ENCODE results near the gene RHEBL1. TPM values are rescaled to one million over a fixed set of nuclear protein-coding genes. Genes with fewer than 3 reads are reported as not detected.
A peak's percentile ranks its signal among the peaks of the same experiment; 100 is the strongest.

The RHEBL1 gene
- total RNA-seq (2014; rRNA removed; shearing (Covaris generic)) = 5.5 and 7.1 TPM in 2 replicates

GRCh38 chr12:49069507-49070346, at the start of gene RHEBL1:
RHEBL1 (minus strand) TSS chr12:49069979; CDS start chr12:49069785, 194 bp downstream.
- H3K36me3 ChIP-seq (replicated peaks; ENCODE audit: control insufficient read depth, insufficient read depth, low read length) = no peaks in the 10 kb centered on the region
- peaks cover 12% of the 10 kb centered on the region for H3K27me3 ChIP-seq (ENCODE audit: control insufficient read depth, insufficient read depth, low read length)
- H3K4me3 ChIP-seq (ENCODE audit: insufficient read depth, low read depth, low read length) = peak within 1 kb of the TSS; percentile 86
- DNase-seq = peak; percentile 97

DNA sequence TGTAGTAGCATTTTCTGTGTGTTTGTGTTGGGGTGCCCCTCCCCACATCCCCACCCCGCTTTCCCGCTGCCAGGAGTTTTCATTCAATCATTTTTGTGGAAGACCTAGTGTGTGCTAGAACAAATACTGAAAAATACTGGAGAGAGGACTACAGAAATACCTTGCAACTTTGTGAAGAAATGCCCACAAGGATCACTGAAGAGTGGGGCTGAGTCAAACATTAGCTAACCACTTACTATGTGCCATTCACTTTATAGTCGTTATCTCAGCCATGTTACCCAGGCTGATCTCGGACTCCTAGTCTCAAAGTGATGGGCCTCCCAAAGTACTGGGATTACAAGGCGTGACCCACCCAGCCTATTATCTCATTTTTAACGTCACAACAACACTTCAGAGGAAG, 41.4 kb upstream of the RHEBL1 start:
- DNase-seq = no peak
- peaks cover 2% of the 10 kb centered on the region for H3K36me3 ChIP-seq (replicated peaks; ENCODE audit: control insufficient read depth, insufficient read depth, low read length)
- no peaks in the 10 kb centered on the region for H3K27me3 ChIP-seq (ENCODE audit: control insufficient read depth, insufficient read depth, low read length)
- H3K4me3 ChIP-seq (ENCODE audit: insufficient read depth, low read depth, low read length) = peak overlapping the region; percentile 92

- no peaks in the 10 kb centered on the region for H3K27me3 ChIP-seq (ENCODE audit: control insufficient read depth, insufficient read depth, low read length)
- DNase-seq = peak; percentile 99
- H3K36me3 ChIP-seq (replicated peaks; ENCODE audit: control insufficient read depth, insufficient read depth, low read length) = peaks cover 4% of the 10 kb centered on the region
- peak within 1 kb of the TSS; percentile 92 for H3K4me3 ChIP-seq (ENCODE audit: insufficient read depth, low read depth, low read length)
These were observed 40.8 kb upstream of the RHEBL1 start, which contains the start of gene LMBR1L for GRCh38 chr12:49110464-49111155. LMBR1L (minus strand) TSS chr12:49110847; CDS start chr12:49110555, 292 bp downstream.

GRCh38 chr12:49109641-49110463, 40.1 kb upstream of the RHEBL1 start:
- Histone ChIP-seq H3K4me3 (ENCODE audit: insufficient read depth, low read depth, low read length) (peak overlapping the region; percentile 92), H3K36me3 (replicated peaks; ENCODE audit: control insufficient read depth, insufficient read depth, low read length) (peaks cover 4% of the 10 kb centered on the region), H3K27me3 (ENCODE audit: control insufficient read depth, insufficient read depth, low read length) (no peaks in the 10 kb centered on the region)
- peak; percentile 88 for DNase-seq

- DNase-seq = no peak
- H3K36me3 ChIP-seq (replicated peaks; ENCODE audit: control insufficient read depth, insufficient read depth, low read length) = peaks cover 6% of the 10 kb centered on the region
- H3K4me3 ChIP-seq (ENCODE audit: insufficient read depth, low read depth, low read length) = no peak overlapping the region
- no peaks in the 10 kb centered on the region for H3K27me3 ChIP-seq (ENCODE audit: control insufficient read depth, insufficient read depth, low read length)
These were observed 39.2 kb upstream of the RHEBL1 start for GRCh38 chr12:49108958-49109404.

GRCh38 chr12:49105504-49106084, 35.8 kb upstream of the RHEBL1 start:
- DNase-seq = no peak
- peaks cover 27% of the 10 kb centered on the region for H3K36me3 ChIP-seq (replicated peaks; ENCODE audit: control insufficient read depth, insufficient read depth, low read length)
- no peak overlapping the region for H3K4me3 ChIP-seq (ENCODE audit: insufficient read depth, low read depth, low read length)
- no peaks in the 10 kb centered on the region for H3K27me3 ChIP-seq (ENCODE audit: control insufficient read depth, insufficient read depth, low read length)

GRCh38 chr12:49104822-49105221, 35.0 kb upstream of the RHEBL1 start:
- no peak overlapping the region for H3K4me3 ChIP-seq (ENCODE audit: insufficient read depth, low read depth, low read length)
- DNase-seq = no peak
- H3K36me3 ChIP-seq (replicated peaks; ENCODE audit: control insufficient read depth, insufficient read depth, low read length) = peaks cover 30% of the 10 kb centered on the region
- H3K27me3 ChIP-seq (ENCODE audit: control insufficient read depth, insufficient read depth, low read length) = no peaks in the 10 kb centered on the region

GRCh38 chr12:49100380-49100779, 30.6 kb upstream of the RHEBL1 start:
- no peak overlapping the region for H3K4me3 ChIP-seq (ENCODE audit: insufficient read depth, low read depth, low read length)
- DNase-seq = no peak
- peaks cover 6% of the 10 kb centered on the region for H3K27me3 ChIP-seq (ENCODE audit: control insufficient read depth, insufficient read depth, low read length)
- peaks cover 37% of the 10 kb centered on the region for H3K36me3 ChIP-seq (replicated peaks; ENCODE audit: control insufficient read depth, insufficient read depth, low read length)

DNA sequence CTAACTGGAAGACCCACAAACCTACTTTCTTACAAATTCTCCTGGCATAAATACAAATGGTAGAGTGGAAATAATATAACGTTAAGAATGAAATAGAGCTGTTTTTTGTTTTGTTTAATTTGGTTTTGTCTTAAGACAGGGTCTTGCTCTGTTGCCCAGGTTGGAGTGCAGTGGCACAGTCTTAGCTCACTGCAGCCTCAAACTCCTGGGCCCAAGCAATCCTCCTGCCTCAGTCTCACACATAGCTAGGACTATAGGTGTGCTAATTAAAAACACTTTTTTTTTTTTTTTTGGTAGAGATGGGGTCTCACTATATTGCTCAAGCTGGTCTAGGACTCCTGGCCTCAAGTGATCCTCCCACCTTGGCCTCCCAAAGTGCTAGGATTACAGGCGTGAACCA, 28.9 kb upstream of the RHEBL1 start:
- H3K27me3 ChIP-seq (ENCODE audit: control insufficient read depth, insufficient read depth, low read length) = peaks cover 22% of the 10 kb centered on the region
- H3K36me3 ChIP-seq (replicated peaks; ENCODE audit: control insufficient read depth, insufficient read depth, low read length) = peaks cover 33% of the 10 kb centered on the region
- DNase-seq = no peak
- no peak overlapping the region for H3K4me3 ChIP-seq (ENCODE audit: insufficient read depth, low read depth, low read length)

DNA sequence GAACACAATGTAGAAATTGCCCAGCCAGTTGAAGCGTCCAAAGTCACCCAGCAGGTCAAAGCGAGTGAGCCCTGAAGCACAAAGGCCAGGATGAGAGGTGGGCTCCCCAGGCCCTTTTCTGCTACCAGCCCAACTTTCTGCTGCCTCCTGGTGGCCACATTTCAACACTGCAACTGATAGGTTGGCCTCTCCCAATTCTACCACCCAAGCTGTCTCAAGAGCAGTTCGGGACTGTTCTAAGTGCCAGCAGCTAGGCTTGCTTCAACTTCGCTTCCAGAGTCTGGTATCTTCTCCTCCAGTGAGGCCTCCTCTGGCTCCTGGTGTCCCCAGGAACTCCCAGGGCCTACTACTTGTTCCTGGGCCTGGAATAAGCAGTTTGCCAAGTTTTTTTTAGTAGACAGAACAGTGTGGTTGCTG, 28.3 kb upstream of the RHEBL1 start:
- DNase-seq = peak; percentile 90
- H3K4me3 ChIP-seq (ENCODE audit: insufficient read depth, low read depth, low read length) = no peak overlapping the region
- peaks cover 29% of the 10 kb centered on the region for H3K27me3 ChIP-seq (ENCODE audit: control insufficient read depth, insufficient read depth, low read length)
- H3K36me3 ChIP-seq (replicated peaks; ENCODE audit: control insufficient read depth, insufficient read depth, low read length) = peaks cover 30% of the 10 kb centered on the region

DNA sequence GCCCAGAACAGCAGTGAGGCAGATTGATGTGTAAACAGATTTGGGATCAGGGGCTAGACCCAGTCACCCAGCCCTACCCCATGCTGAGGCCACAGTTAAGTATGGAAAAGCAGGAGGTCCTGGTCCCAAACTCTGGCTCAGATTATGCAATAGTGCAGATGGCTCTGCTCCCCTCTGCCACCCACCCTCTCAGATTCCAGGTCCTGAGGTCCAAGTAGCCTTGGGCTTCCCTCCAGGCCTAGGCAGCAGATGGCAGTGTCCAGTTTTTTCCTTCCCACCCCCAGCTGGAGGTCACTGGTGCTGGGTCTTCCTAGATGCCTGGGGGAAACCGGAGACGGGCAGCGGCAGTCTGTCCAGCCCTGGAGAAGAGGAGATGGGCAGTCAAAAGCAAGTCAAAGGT, 27.6 kb upstream of the RHEBL1 start:
- Histone ChIP-seq H3K27me3 (ENCODE audit: control insufficient read depth, insufficient read depth, low read length) (peaks cover 36% of the 10 kb centered on the region), H3K36me3 (replicated peaks; ENCODE audit: control insufficient read depth, insufficient read depth, low read length) (peaks cover 25% of the 10 kb centered on the region)
- no peak for DNase-seq

DNA sequence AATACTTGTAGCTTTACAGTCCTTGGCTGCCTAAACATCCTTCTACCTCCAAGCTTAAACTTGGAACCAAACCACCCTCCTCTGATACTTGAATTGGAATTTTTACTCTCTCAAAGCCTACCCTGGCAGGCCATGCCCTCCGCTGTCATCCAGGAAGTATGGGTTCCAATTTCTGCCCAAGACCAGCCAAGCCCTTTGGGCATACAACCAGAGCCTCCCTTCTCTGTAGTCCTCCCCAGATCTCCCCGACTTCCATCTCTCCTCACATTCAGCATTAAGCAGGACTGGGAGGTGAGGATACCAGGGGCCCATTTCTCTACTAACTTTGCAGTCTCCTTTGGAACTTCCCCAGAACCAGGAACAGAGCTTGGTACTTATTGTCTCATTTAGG, 25.2 kb upstream of the RHEBL1 start:
- Histone ChIP-seq H3K36me3 (replicated peaks; ENCODE audit: control insufficient read depth, insufficient read depth, low read length) (peaks cover 11% of the 10 kb centered on the region), H3K4me3 (ENCODE audit: insufficient read depth, low read depth, low read length) (no peak overlapping the region), H3K27me3 (ENCODE audit: control insufficient read depth, insufficient read depth, low read length) (peaks cover 60% of the 10 kb centered on the region)
- DNase-seq = no peak

More for the DNA sequence above, 27.6 kb upstream of the RHEBL1 start:
- no peak overlapping the region for H3K4me3 ChIP-seq (ENCODE audit: insufficient read depth, low read depth, low read length)

GRCh38 chr12:49094160-49094974, 24.6 kb upstream of the RHEBL1 start, which contains the start of gene DHH:
DHH (minus strand) TSS chr12:49094801; CDS start chr12:49094512, 289 bp downstream.
- Histone ChIP-seq H3K36me3 (replicated peaks; ENCODE audit: control insufficient read depth, insufficient read depth, low read length) (peaks cover 11% of the 10 kb centered on the region), H3K27me3 (ENCODE audit: control insufficient read depth, insufficient read depth, low read length) (peaks cover 66% of the 10 kb centered on the region), H3K4me3 (ENCODE audit: insufficient read depth, low read depth, low read length) (peak within 1 kb of the TSS; percentile 28)
- DNase-seq = peak; percentile 92
